ENCODE data around the gene ZBTB8B. TPM values are rescaled to one million over a fixed set of nuclear protein-coding genes. Genes with fewer than 3 reads are reported as not detected.

ZBTB8B gene
- total RNA-seq, 1 donor from 2014 or later, result not detected

- ATAC-seq (ENCODE audit: poor library complexity), result peak; percentile 23
- intact Hi-C loops (cut with DNase I), result loop anchor here (10.0 kb wide), 1 partner anchor 379 kb away; the partner anchor contains the start of gene FNDC5
- no peak for DNase-seq
Observed at GRCh38 chr1:32496127-32496526, 31.3 kb downstream of the ZBTB8B start.

- ATAC-seq (ENCODE audit: poor library complexity) (no peak), DNase-seq (no peak)
- intact Hi-C loops (cut with DNase I), result loop anchor here (10.0 kb wide), 1 partner anchor 376 kb away; the partner anchor contains the start of gene FNDC5
Observed at GRCh38 chr1:32498751-32499150, 33.9 kb downstream of the ZBTB8B start.

- DNase-seq, result peak; percentile 89
- peak; percentile 91 for ATAC-seq (ENCODE audit: poor library complexity)
- intact Hi-C loops (cut with DNase I), result no loop called here
Observed at GRCh38 chr1:32500387-32501209, 35.7 kb downstream of the ZBTB8B start.

GRCh38 chr1:32501865-32502264 lies 37.0 kb downstream of the ZBTB8B start:
- peak; percentile 63 for DNase-seq
- intact Hi-C loops (cut with DNase I), result no loop called here
- ATAC-seq (ENCODE audit: poor library complexity), result peak; percentile 42

GRCh38 chr1:32503153-32503552 lies 38.3 kb downstream of the ZBTB8B start:
- intact Hi-C loops (cut with DNase I), result no loop called here
- DNase-seq, result no peak
- ATAC-seq (ENCODE audit: poor library complexity), result no peak

- intact Hi-C loops (cut with DNase I), result no loop called here
- ATAC-seq (ENCODE audit: poor library complexity) (no peak), DNase-seq (no peak)
Observed at GRCh38 chr1:32507021-32507420, 42.1 kb downstream of the ZBTB8B start.

GRCh38 chr1:32508761-32509160 lies 43.9 kb downstream of the ZBTB8B start:
- intact Hi-C loops (cut with DNase I), result no loop called here
- DNase-seq (no peak), ATAC-seq (ENCODE audit: poor library complexity) (no peak)

- DNase-seq (no peak), ATAC-seq (ENCODE audit: poor library complexity) (no peak)
- intact Hi-C loops (cut with DNase I), result no loop called here
Observed at GRCh38 chr1:32509939-32510338, 45.1 kb downstream of the ZBTB8B start.

Other genes starting within 250 kb of the ZBTB8B start
- 7.5 TPM for gene TMEM234, start 242.7 kb upstream of the ZBTB8B start, total RNA-seq
- 97.2 TPM for gene EIF3I, start 242.7 kb upstream of the ZBTB8B start, total RNA-seq
- gene FAM167B, start 217.8 kb upstream of the ZBTB8B start, total RNA-seq, result 8.1 TPM
- 0.51 TPM for gene LCK, start 213.8 kb upstream of the ZBTB8B start, total RNA-seq
- gene HDAC1, start 173.0 kb upstream of the ZBTB8B start, total RNA-seq, result 41.0 TPM
- 16.1 TPM for gene MARCKSL1, start 128.8 kb upstream of the ZBTB8B start, total RNA-seq
- 1.7 TPM for gene FAM229A, start 102.6 kb upstream of the ZBTB8B start, total RNA-seq
- 1.0 TPM for gene TSSK3, start 102.5 kb upstream of the ZBTB8B start, total RNA-seq
- gene BSDC1, start 70.6 kb upstream of the ZBTB8B start, total RNA-seq, result 43.7 TPM
- gene ZBTB8A, start 74.4 kb downstream of the ZBTB8B start, total RNA-seq, result 2.9 TPM
- 34.4 TPM for gene ZBTB8OS, start 185.5 kb downstream of the ZBTB8B start, total RNA-seq
- gene RBBP4, start 186.1 kb downstream of the ZBTB8B start, total RNA-seq, result 89.7 TPM
- 22.1 TPM for gene SYNC, start 237.7 kb downstream of the ZBTB8B start, total RNA-seq